K562 (cell line): Measurements from ENCODE around the gene TTLL9. TPM values are rescaled to one million over a fixed set of nuclear protein-coding genes. Genes with fewer than 3 reads are reported as not detected.

Experiments used
- CBX3 ChIP-seq, 2 experiments: IDR thresholded peaks; 1 replicate in 1 of 2; 2 replicates in 1 of 2; pipeline ENCODE4 v1.6.1; 2012; ENCODE audit warnings: inconsistent platforms in 2 of 2, low read length in 2 of 2, borderline replicate concordance in 1 of 2, control low read depth in 1 of 2
- E4F1 ChIP-seq: fragments of 250-450 bp; sonication (Bioruptor Pico); IDR thresholded peaks from 2 replicates; pipeline ENCODE4 v1.5.0; 2021; ENCODE audit warnings: mild to moderate bottlenecking, borderline replicate concordance
- LCOR ChIP-seq: sonication (generic); formaldehyde crosslinking; IDR thresholded peaks from 2 replicates; pipeline ENCODE4 v1.8.0; 2022; ENCODE audit warnings: mild to moderate bottlenecking, missing genetic modification reagents
- MEF2A ChIP-seq: IDR thresholded peaks from 2 replicates; pipeline ENCODE4 v1.6.1; 2011; ENCODE audit warnings: low read depth, mild to moderate bottlenecking, low read length, moderate library complexity; ENCODE audit not compliant: control insufficient read depth
- POLR2B ChIP-seq: fragments of 450-650 bp; IDR thresholded peaks from 2 replicates; pipeline ENCODE4 v1.6.1; 2018; ENCODE audit warnings: low read depth; ENCODE audit not compliant: partially characterized antibody
- RBBP5 ChIP-seq: fragments of 200-600 bp; sonication (generic); IDR thresholded peaks from 2 replicates; pipeline ENCODE4 v1.6.1; 2012; ENCODE audit warnings: borderline replicate concordance, mild to moderate bottlenecking, low read length, control low read depth, inconsistent platforms; ENCODE audit not compliant: insufficient read depth, poor library complexity, severe bottlenecking
- ZFX ChIP-seq: sonication (generic); formaldehyde crosslinking; IDR thresholded peaks from 2 replicates; pipeline ENCODE4 v1.8.0; 2022; ENCODE audit warnings: mild to moderate bottlenecking, missing genetic modification reagents, moderate library complexity
- ZNF197 ChIP-seq: fragments of 200-800 bp; sonication (Bioruptor generic); IDR thresholded peaks from 2 replicates; pipeline ENCODE4 v1.6.1; 2016; ENCODE audit warnings: low read depth, missing genetic modification characterization, missing compliant biosample characterization
- polyA plus RNA-seq, 8 experiments: library from polyadenylated mRNA; depleted of rRNA in 4 of 8; stranded (reverse) in 5 of 8; unstranded in 3 of 8; fragments of >200 nt; fragmentation: Nextera tagmentation in 2 of 8; fragmentation: Illumina TruSeq in 1 of 8; extraction: Ambion mirVana in 2 of 8; extraction: Trizol in 1 of 8; gene quantifications; 2 replicates each; pipeline versions ENCODE4 v1.2.1 to v1.2.3, GENCODE V29; 2011 to 2014; ENCODE audit warnings: inconsistent platforms in 1 of 8, missing spikeins in 1 of 8
- total RNA-seq, 7 experiments: library from RNA; depleted of rRNA in 6 of 7; stranded (reverse); fragments of >200 nt in 6 of 7; fragmentation: Illumina TruSeq in 2 of 7; extraction: Trizol in 2 of 7; gene quantifications; 2 replicates each; pipeline versions ENCODE4 v1.2.1 to v1.2.3, GENCODE V29; 2011 to 2021; ENCODE audit warnings: low replicate concordance in 1 of 7
- TF ChIP-seq, protein P1 (sequence below), 2 experiments: IDR thresholded peaks in 1 of 2; conservative IDR thresholded peaks in 1 of 2; 2 replicates each; pipeline ENCODE4 v1.6.1; 2016; ENCODE audit warnings: low read depth in 2 of 2, mild to moderate bottlenecking in 1 of 2, missing compliant biosample characterization in 1 of 2, missing genetic modification characterization in 1 of 2, moderate library complexity in 1 of 2
- TF ChIP-seq, protein P2 (sequence below): fragments of 250-450 bp; sonication (Bioruptor Pico); IDR thresholded peaks from 2 replicates; pipeline ENCODE4 v1.5.0; 2021
- TF ChIP-seq, protein P3 (sequence below), 2 experiments: fragments of 450-650 bp; IDR thresholded peaks; 2 replicates each; pipeline ENCODE4 v1.6.1; 2016
- TF ChIP-seq, protein P4 (sequence below): fragments of 450-650 bp; IDR thresholded peaks from 2 replicates; pipeline ENCODE4 v1.6.1; 2016

TTLL9 gene
- total and polyA plus RNA-seq, 9 of the 15 experiments (the other 6 are each of a cell fraction or from before 2014, with no cell fraction given): 0.06 to 0.07 TPM; not detected in 7

DNA sequence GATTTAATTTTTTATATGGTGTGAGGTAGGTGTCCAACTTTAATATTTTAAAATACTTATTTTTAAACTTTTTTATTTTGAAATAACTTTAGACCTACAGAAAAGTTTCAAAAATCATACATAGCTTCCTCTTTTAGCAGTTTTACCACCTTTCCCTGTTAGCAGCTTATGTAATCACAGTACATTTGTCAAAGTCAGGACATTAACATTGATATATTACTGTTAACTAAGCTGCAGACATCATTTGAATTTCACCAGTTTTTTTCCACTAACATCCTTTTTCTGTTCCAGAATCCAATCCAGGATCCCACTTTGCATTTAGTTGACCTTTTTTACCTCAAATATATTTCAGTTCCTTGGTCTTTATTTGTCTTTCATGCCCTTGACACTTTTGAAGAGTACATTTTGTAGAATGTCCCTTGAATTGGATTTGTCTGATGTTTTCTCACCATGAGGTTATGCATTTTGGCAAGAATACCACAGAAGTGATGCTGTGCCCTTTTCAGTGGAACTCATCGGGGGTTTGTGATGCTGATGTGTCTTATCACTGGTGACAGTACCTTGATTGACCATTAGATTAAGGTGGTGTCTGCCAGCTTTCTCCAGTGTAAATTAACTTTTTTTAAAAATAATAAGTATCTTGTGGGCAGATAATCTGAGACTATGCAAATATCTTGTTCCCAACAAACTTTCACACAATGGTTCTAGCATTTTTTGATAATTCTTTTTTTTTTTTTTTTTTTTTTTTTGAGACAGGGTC is 33.4 kb downstream of the TTLL9 start (continued):
- TF ChIP-seq RBBP5: no peak
- TF ChIP-seq MEF2A: no peak
- no peak for TF ChIP-seq E4F1 (CRISPR knock-in tag)
- no peak for TF ChIP-seq CBX3 (IDR thresholded peaks at IDR 0.05; ENCODE audit: borderline replicate concordance in 1 of 2, low read length in 2 of 2)
- no peak for TF ChIP-seq ZFX (CRISPR knock-in tag)
- TF ChIP-seq, protein P1, sequence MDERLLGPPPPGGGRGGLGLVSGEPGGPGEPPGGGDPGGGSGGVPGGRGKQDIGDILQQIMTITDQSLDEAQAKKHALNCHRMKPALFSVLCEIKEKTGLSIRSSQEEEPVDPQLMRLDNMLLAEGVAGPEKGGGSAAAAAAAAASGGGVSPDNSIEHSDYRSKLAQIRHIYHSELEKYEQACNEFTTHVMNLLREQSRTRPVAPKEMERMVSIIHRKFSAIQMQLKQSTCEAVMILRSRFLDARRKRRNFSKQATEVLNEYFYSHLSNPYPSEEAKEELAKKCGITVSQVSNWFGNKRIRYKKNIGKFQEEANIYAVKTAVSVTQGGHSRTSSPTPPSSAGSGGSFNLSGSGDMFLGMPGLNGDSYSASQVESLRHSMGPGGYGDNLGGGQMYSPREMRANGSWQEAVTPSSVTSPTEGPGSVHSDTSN (CRISPR knock-in tag; IDR thresholded peaks at IDR 0.05; ENCODE audit: low read depth): no peak
- TF ChIP-seq, protein P1 (tag; conservative IDR thresholded peaks at IDR 0.05; ENCODE audit: low read depth): peak; percentile 90
- TF ChIP-seq, protein P2, sequence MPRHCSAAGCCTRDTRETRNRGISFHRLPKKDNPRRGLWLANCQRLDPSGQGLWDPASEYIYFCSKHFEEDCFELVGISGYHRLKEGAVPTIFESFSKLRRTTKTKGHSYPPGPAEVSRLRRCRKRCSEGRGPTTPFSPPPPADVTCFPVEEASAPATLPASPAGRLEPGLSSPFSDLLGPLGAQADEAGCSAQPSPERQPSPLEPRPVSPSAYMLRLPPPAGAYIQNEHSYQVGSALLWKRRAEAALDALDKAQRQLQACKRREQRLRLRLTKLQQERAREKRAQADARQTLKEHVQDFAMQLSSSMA (CRISPR knock-in tag): no peak
- TF ChIP-seq, protein P3, sequence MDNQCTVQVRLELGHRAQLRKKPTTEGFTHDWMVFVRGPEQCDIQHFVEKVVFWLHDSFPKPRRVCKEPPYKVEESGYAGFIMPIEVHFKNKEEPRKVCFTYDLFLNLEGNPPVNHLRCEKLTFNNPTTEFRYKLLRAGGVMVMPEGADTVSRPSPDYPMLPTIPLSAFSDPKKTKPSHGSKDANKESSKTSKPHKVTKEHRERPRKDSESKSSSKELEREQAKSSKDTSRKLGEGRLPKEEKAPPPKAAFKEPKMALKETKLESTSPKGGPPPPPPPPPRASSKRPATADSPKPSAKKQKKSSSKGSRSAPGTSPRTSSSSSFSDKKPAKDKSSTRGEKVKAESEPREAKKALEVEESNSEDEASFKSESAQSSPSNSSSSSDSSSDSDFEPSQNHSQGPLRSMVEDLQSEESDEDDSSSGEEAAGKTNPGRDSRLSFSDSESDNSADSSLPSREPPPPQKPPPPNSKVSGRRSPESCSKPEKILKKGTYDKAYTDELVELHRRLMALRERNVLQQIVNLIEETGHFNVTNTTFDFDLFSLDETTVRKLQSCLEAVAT (IDR thresholded peaks at IDR 0.05): no peak
- no peak for TF ChIP-seq POLR2B
- TF ChIP-seq ZNF197 (CRISPR knock-in tag): no peak
- TF ChIP-seq, protein P4, sequence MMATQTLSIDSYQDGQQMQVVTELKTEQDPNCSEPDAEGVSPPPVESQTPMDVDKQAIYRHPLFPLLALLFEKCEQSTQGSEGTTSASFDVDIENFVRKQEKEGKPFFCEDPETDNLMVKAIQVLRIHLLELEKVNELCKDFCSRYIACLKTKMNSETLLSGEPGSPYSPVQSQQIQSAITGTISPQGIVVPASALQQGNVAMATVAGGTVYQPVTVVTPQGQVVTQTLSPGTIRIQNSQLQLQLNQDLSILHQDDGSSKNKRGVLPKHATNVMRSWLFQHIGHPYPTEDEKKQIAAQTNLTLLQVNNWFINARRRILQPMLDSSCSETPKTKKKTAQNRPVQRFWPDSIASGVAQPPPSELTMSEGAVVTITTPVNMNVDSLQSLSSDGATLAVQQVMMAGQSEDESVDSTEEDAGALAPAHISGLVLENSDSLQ: peak; percentile 84
- TF ChIP-seq LCOR (CRISPR knock-in tag): no peak
